Sigmoid colon (tissue), 7 donors: ENCODE results near the gene RAB27B. TPM values are rescaled to one million over a fixed set of nuclear protein-coding genes. Genes with fewer than 3 reads are reported as not detected.

ENCODE experiments used
- DNase-seq: peaks from one replicate; pipeline ENCODE4 v3.0.0-alpha.2; 2019
- H3K27ac ChIP-seq, 4 donors: fragments of 200-600 bp; sonication (generic); one replicate each; pipeline ENCODE4 v1.5.1; 2016 to 2019; ENCODE audit warnings: mild to moderate bottlenecking in 1 of 4
- H3K27me3 ChIP-seq, 3 donors: fragments of 200-600 bp; sonication (generic); one replicate each; pipeline ENCODE4 v1.5.1; 2019; ENCODE audit warnings: mild to moderate bottlenecking in 1 of 3
- H3K36me3 ChIP-seq, 4 donors: fragments of 200-600 bp; sonication (generic); one replicate each; pipeline ENCODE4 v1.5.1; 2016 to 2019
- H3K4me1 ChIP-seq, 4 donors: fragments of 200-600 bp; sonication (generic); one replicate each; pipeline ENCODE4 v1.5.1; 2017 to 2019
- H3K4me3 ChIP-seq, 4 donors: fragments of 200-600 bp; sonication (generic); one replicate each; pipeline ENCODE4 v1.5.1; 2017 to 2019; ENCODE audit warnings: mild to moderate bottlenecking in 2 of 4, moderate library complexity in 1 of 4
- H3K9me3 ChIP-seq, 4 donors: fragments of 200-600 bp in 3 of 4; sonication (generic) in 3 of 4; one replicate each; pipeline versions ENCODE4 v1.5.1 to v1.6.1; 2013 to 2019
- EP300 ChIP-seq, 4 donors: sonication (generic); formaldehyde crosslinking; IDR thresholded peaks; one replicate each; pipeline ENCODE4 v1.6.1; 2017; ENCODE audit warnings: antibody characterized with exemption in 4 of 4
- POLR2A ChIP-seq, 2 donors: fragments of 450-650 bp; IDR thresholded peaks; one replicate each; pipeline ENCODE4 v1.6.1; 2016; ENCODE audit warnings: antibody characterized with exemption in 2 of 2, mild to moderate bottlenecking in 2 of 2, moderate library complexity in 2 of 2
- POLR2AphosphoS5 ChIP-seq, 4 donors: sonication (generic); formaldehyde crosslinking; IDR thresholded peaks; one replicate each; pipeline ENCODE4 v1.6.1; 2017; ENCODE audit warnings: antibody characterized with exemption in 4 of 4
- WGBS, 2 donors: extraction: QIAGEN DNeasy Blood & Tissue Kit; methylation state at CpG; one replicate each; pipeline ENCODE4 v1.1.7; 2013; 5-methylcytosine and 5-hydroxymethylcytosine counted together
- intact Hi-C: fragments of 100-400 bp; cut with DNase I; formaldehyde crosslinking; loops from one replicate; pipeline ENCODE4 v1.15.1; 2023
- polyA plus RNA-seq, 3 donors: library from polyadenylated mRNA; stranded (reverse); fragments of 200-250 nt; gene quantifications; one replicate each; pipeline ENCODE4 v1.2.3, GENCODE V29; 2013
- total RNA-seq, 4 donors: library from RNA; depleted of rRNA; stranded (reverse); fragments of >200 nt; gene quantifications; one replicate each; pipeline ENCODE4 v1.1.0, GENCODE V29; 2016
- TF ChIP-seq, protein P1 (sequence below), 4 experiments: fragments of 450-650 bp in 3 of 4; fragments of 200-600 bp in 1 of 4; IDR thresholded peaks; one replicate each; pipeline ENCODE4 v1.5.1; 2016 to 2019; ENCODE audit warnings: antibody characterized with exemption in 4 of 4, mild to moderate bottlenecking in 3 of 4, moderate library complexity in 2 of 4
- donor health status: healthy with polysubstance abuse.
- donor health status: Bipolar disorder and iron deficiency.
- donor health status: healthy.

Gene RAB27B
- total and polyA plus RNA-seq, 7 donors, result 0.27 to 6.0 (median 1.4) TPM

DNA sequence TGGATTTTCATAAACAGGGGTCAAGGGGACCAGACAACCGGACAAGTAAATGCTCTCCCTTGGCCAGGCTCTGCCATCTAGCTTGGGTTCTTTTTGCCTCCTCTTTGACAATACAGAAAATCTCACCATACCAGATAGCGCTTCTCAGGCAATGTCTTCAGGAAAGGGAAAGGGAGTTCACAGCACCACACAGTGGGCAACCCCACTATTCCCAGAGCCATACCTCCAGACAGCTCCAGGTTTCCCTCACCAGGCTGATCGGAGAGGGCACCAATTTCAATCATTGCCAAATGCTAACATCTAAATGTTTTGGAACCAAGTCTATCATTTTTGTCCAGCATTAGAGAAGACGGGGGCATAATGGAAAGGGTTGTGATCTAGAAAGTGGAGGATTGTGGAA lies 102.9 kb downstream of the RAB27B start:
- TF ChIP-seq EP300 (IDR thresholded peaks at IDR 0.05), result no peak
- 97 to 98% methylated on average over 4 of the region's 4 CpGs for WGBS, 2 donors
- intact Hi-C loops, result no loop called here

DNA sequence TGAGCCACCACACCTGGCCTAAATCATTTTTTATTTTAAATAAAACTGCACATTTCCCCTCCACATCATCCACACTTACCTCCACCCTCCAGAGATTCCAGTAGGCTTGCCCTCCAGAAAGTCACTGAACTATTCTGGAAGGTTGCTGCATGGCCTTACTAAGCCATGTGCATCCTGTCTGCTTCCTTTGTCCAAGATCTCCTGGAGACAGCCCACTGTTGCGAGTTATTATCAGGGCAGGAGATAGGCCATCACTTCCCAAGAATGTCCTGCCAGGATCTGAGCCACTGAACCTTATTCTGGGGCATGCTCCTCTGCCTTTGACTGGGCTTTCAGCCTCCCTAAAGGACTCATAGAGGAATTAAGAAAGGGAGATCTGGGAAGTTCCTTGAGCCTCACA lies 104.2 kb downstream of the RAB27B start:
- no peak for DNase-seq
- TF ChIP-seq POLR2AphosphoS5 (IDR thresholded peaks at IDR 0.05), result no peak
- Histone ChIP-seq H3K36me3 (no peaks in the 10 kb centered on the region), H3K4me1 (no peaks in the 10 kb centered on the region), H3K27ac (no peak overlapping the region), H3K9me3 (no peaks in the 10 kb centered on the region), H3K4me3 (no peak overlapping the region), H3K27me3 (no peaks in the 10 kb centered on the region)
- intact Hi-C loops, result no loop called here
- 3 to 92% methylated on average over 1 of the region's 1 CpG for WGBS, 2 donors

More for the DNA sequence above, 102.9 kb downstream of the RAB27B start:
- H3K36me3 ChIP-seq, result no peaks in the 10 kb centered on the region
- no peak overlapping the region for H3K27ac ChIP-seq
- no peak for DNase-seq
- no peaks in the 10 kb centered on the region for H3K9me3 ChIP-seq
- H3K4me1 ChIP-seq, result no peaks in the 10 kb centered on the region
- no peak overlapping the region for H3K4me3 ChIP-seq
- no peaks in the 10 kb centered on the region for H3K27me3 ChIP-seq

DNA sequence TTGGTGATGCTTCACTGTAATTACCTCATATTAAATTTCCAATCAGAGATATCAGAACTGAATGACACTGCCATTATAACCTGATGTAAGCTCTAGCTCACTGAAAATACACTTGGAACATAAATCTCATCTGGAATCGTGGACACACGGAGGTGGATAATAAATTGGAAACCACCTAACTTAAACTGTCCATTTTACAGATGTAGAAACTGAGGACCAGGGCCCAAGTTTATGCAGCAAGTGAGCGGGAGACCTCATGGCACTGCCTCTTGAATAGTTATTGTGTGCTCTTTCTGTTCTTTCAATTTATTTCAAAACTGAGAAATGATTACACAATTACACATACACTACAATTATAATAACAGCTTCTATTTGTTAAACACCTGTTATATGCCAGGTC lies 110.2 kb downstream of the RAB27B start:
- Histone ChIP-seq H3K4me3 (no peak overlapping the region), H3K9me3 (no peaks in the 10 kb centered on the region), H3K27me3 (no peaks in the 10 kb centered on the region), H3K4me1 (no peaks in the 10 kb centered on the region), H3K27ac (no peak overlapping the region), H3K36me3 (no peaks in the 10 kb centered on the region)
- WGBS, 2 donors, result 93 to 94% methylated on average over 3 of the region's 3 CpGs
- no peak for TF ChIP-seq EP300 (IDR thresholded peaks at IDR 0.05)
- TF ChIP-seq POLR2AphosphoS5 (IDR thresholded peaks at IDR 0.05), result no peak
- TF ChIP-seq, protein P1, sequence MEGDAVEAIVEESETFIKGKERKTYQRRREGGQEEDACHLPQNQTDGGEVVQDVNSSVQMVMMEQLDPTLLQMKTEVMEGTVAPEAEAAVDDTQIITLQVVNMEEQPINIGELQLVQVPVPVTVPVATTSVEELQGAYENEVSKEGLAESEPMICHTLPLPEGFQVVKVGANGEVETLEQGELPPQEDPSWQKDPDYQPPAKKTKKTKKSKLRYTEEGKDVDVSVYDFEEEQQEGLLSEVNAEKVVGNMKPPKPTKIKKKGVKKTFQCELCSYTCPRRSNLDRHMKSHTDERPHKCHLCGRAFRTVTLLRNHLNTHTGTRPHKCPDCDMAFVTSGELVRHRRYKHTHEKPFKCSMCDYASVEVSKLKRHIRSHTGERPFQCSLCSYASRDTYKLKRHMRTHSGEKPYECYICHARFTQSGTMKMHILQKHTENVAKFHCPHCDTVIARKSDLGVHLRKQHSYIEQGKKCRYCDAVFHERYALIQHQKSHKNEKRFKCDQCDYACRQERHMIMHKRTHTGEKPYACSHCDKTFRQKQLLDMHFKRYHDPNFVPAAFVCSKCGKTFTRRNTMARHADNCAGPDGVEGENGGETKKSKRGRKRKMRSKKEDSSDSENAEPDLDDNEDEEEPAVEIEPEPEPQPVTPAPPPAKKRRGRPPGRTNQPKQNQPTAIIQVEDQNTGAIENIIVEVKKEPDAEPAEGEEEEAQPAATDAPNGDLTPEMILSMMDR (IDR thresholded peaks at IDR 0.05), result no peak
- no peak for TF ChIP-seq POLR2A (IDR thresholded peaks at IDR 0.05)
- no peak for DNase-seq
- intact Hi-C loops, result no loop called here

- Histone ChIP-seq H3K9me3 (no peaks in the 10 kb centered on the region), H3K4me3 (no peak overlapping the region), H3K4me1 (no peaks in the 10 kb centered on the region), H3K27me3 (no peaks in the 10 kb centered on the region), H3K27ac (no peak overlapping the region), H3K36me3 (no peaks in the 10 kb centered on the region)
- 90 to 95% methylated on average over 7 of the region's 7 CpGs for WGBS, 2 donors
- intact Hi-C loops, result no loop called here
- TF ChIP-seq POLR2AphosphoS5 (IDR thresholded peaks at IDR 0.05), result no peak
- no peak for TF ChIP-seq POLR2A (IDR thresholded peaks at IDR 0.05)
- TF ChIP-seq, protein P1 (IDR thresholded peaks at IDR 0.05), result no peak
- no peak for TF ChIP-seq EP300 (IDR thresholded peaks at IDR 0.05)
- no peak for DNase-seq
Observed at GRCh38 chr18:54939361-54939917, 111.2 kb downstream of the RAB27B start.

DNA sequence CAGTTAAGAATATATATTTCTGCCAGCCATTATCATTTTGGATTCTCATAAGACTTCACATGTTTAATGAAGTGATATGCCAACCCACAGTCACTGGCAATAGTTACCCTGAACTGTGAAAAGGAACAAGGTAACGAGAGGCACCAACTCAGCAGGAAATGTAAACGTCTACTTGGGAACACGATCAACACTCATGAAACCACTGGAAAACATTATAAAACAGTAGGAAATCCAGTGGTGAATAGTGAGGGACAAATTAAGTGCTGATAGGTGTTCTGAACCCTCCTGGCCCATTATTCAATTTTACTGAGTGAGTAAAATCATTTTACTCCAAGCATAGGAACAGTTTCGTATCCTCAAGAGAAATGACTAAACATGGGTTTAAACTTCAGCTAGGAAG lies 113.9 kb downstream of the RAB27B start:
- Histone ChIP-seq H3K9me3 (no peaks in the 10 kb centered on the region), H3K4me1 (peaks cover 0 to 7% (median 3%) of the 10 kb centered on the region in 4 donors), H3K27ac (no peak overlapping the region), H3K36me3 (no peaks in the 10 kb centered on the region), H3K27me3 (no peaks in the 10 kb centered on the region), H3K4me3 (no peak overlapping the region)
- WGBS, 2 donors, result 62 to 92% methylated on average over 4 of the region's 4 CpGs
- TF ChIP-seq, protein P1 (IDR thresholded peaks at IDR 0.05), result no peak
- TF ChIP-seq EP300 (IDR thresholded peaks at IDR 0.05), result no peak
- TF ChIP-seq POLR2AphosphoS5 (IDR thresholded peaks at IDR 0.05), result no peak
- TF ChIP-seq POLR2A (IDR thresholded peaks at IDR 0.05), result no peak
- no peak for DNase-seq
- intact Hi-C loops, result no loop called here

DNA sequence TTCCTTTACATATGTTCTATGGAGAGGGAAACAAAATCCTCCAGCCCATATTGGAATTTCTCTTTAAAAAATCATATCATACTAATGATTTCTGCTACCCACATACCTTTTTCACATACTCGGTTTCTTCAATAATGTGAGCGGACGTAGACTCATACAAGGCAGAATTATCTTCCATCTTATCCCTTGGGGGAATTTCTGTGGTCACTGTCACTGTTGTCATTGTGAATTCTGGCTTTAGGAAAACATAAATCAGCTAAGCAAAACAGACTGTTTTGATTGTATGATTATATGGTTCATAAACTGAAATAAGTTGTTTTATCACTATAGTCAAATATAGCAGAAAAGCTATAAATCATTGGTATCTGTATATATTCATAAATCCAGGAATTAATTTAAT lies 114.3 kb downstream of the RAB27B start:
- Histone ChIP-seq H3K4me3 (no peak overlapping the region), H3K27ac (no peak overlapping the region), H3K27me3 (no peaks in the 10 kb centered on the region), H3K36me3 (no peaks in the 10 kb centered on the region), H3K9me3 (no peaks in the 10 kb centered on the region), H3K4me1 (peaks cover 0 to 7% (median 3%) of the 10 kb centered on the region in 4 donors)
- TF ChIP-seq POLR2AphosphoS5 (IDR thresholded peaks at IDR 0.05), result no peak
- TF ChIP-seq, protein P1 (IDR thresholded peaks at IDR 0.05), result no peak
- no peak for TF ChIP-seq EP300 (IDR thresholded peaks at IDR 0.05)
- no peak for DNase-seq
- WGBS, 2 donors, result 98% methylated on average over 3 of the region's 3 CpGs
- intact Hi-C loops, result no loop called here
